SK-N-SH (cell line): Measurements from ENCODE around the gene IGF2BP3. TPM values are rescaled to one million over a fixed set of nuclear protein-coding genes. Genes with fewer than 3 reads are reported as not detected.

Source experiments
- CTCF ChIA-PET: fragments of 300-600, 350-600 bp; formaldehyde crosslinking; extraction: SDS; loops from one replicate; lab custom pipeline; 2021; lab: Yijun Ruan, JAX
- POLR2A ChIA-PET: fragments of 350-600 bp; sonication (Branson Sonifier 250); formaldehyde crosslinking; extraction: SDS; loops from one replicate; lab custom pipeline; 2020; ENCODE audit warnings: antibody characterized with exemption, inconsistent platforms; lab: Yijun Ruan, JAX
- DNase-seq: peaks from one replicate; pipeline ENCODE4 v3.0.0; 2012
- H2AFZ ChIP-seq: fragments of 200-600 bp; sonication (generic); 2 replicates; pipeline ENCODE4 v1.8.1; 2016; ENCODE audit warnings: antibody characterized with exemption, mild to moderate bottlenecking, low read depth
- H3F3A ChIP-seq: fragments of 200-600 bp; sonication (generic); replicated peaks from 2 replicates; pipeline ENCODE3; 2016; ENCODE audit warnings: antibody characterized with exemption, mild to moderate bottlenecking; ENCODE audit not compliant: insufficient read depth
- H3K27ac ChIP-seq, 2 experiments: fragments of 200-500 bp in 1 of 2; fragments of 200-600 bp in 1 of 2; sonication (Bioruptor generic) in 1 of 2; sonication (generic), shearing (Covaris generic) in 1 of 2; 2 replicates each; pipeline versions ENCODE4 v1.5.1 to v1.6.1; 2014 to 2016; ENCODE audit warnings: low read depth in 2 of 2, inconsistent platforms in 1 of 2, low read length in 1 of 2, mild to moderate bottlenecking in 1 of 2, mixed read lengths in 1 of 2
- H3K27me3 ChIP-seq: fragments of 200-600 bp; sonication (generic), shearing (Covaris generic); 2 replicates; pipeline ENCODE4 v1.6.1; 2016; ENCODE audit warnings: mixed run types; ENCODE audit not compliant: insufficient read depth
- H3K36me3 ChIP-seq, 2 experiments: fragments of 200-500 bp in 1 of 2; fragments of 200-600 bp in 1 of 2; sonication (Bioruptor generic) in 1 of 2; sonication (generic) in 1 of 2; replicated peaks in 1 of 2; 2 replicates each; pipeline versions ENCODE3 to v1.5.1; 2014 to 2016; ENCODE audit warnings: low read length in 1 of 2, mild to moderate bottlenecking in 1 of 2; ENCODE audit not compliant: insufficient read depth in 2 of 2, control insufficient read depth in 1 of 2
- H3K4me1 ChIP-seq, 2 experiments: fragments of 200-500 bp in 1 of 2; fragments of 200-600 bp in 1 of 2; sonication (Bioruptor generic) in 1 of 2; sonication (generic), shearing (Covaris generic) in 1 of 2; 2 replicates each; pipeline versions ENCODE4 v1.5.1 to v1.6.1; 2014 to 2016; ENCODE audit warnings: low read depth in 1 of 2, low read length in 1 of 2, mixed run types in 1 of 2; ENCODE audit not compliant: insufficient read depth in 2 of 2, control insufficient read depth in 1 of 2
- H3K4me2 ChIP-seq: fragments of 200-600 bp; sonication (generic), shearing (Covaris generic); 2 replicates; pipeline ENCODE4 v1.6.1; 2017; ENCODE audit warnings: mixed run types
- H3K4me3 ChIP-seq, 2 experiments: fragments of 200-500 bp in 1 of 2; fragments of 200-600 bp in 1 of 2; sonication (Bioruptor generic) in 1 of 2; sonication (generic), shearing (Covaris generic) in 1 of 2; 2 replicates each; pipeline versions ENCODE4 v1.5.1 to v1.8.1; 2014 to 2016; ENCODE audit warnings: low read depth in 2 of 2, inconsistent platforms in 1 of 2, low read length in 1 of 2, mild to moderate bottlenecking in 1 of 2, mixed read lengths in 1 of 2, moderate library complexity in 1 of 2
- H3K79me2 ChIP-seq: fragments of 200-600 bp; sonication (generic); 2 replicates; pipeline ENCODE4 v1.8.1; 2017; ENCODE audit warnings: mild to moderate bottlenecking; ENCODE audit not compliant: insufficient read depth
- H3K9ac ChIP-seq: fragments of 200-600 bp; sonication (generic); 2 replicates; pipeline ENCODE4 v1.6.1; 2017; ENCODE audit warnings: mixed run types
- H3K9me2 ChIP-seq: fragments of 200-600 bp; sonication (generic); 2 replicates; pipeline ENCODE4 v1.6.1; 2017; ENCODE audit warnings: mixed run types
- H3K9me3 ChIP-seq: fragments of 200-600 bp; sonication (generic); 2 replicates; pipeline ENCODE4 v1.6.1; 2017; ENCODE audit warnings: mixed run types, mild to moderate bottlenecking, moderate library complexity
- H4K20me1 ChIP-seq: fragments of 200-600 bp; sonication (generic); 2 replicates; pipeline ENCODE4 v1.6.1; 2017; ENCODE audit warnings: mild to moderate bottlenecking, mixed run types; ENCODE audit not compliant: insufficient read depth
- CHD2 ChIP-seq: fragments of 150-350 bp; IDR thresholded peaks from 2 replicates; pipeline ENCODE4 v1.6.1; 2018; ENCODE audit warnings: low read length; ENCODE audit not compliant: partially characterized antibody
- ELF1 ChIP-seq: IDR thresholded peaks from 2 replicates; pipeline ENCODE4 v1.4.0; 2012
- EP300 ChIP-seq, 2 experiments: IDR thresholded peaks; 2 replicates each; pipeline versions ENCODE4 v1.4.0 to v1.6.1; 2012; ENCODE audit warnings: borderline replicate concordance in 1 of 2, low read depth in 1 of 2, low read length in 1 of 2
- EZH2phosphoT487 ChIP-seq: fragments of 200-600 bp; sonication (generic); IDR thresholded peaks from 2 replicates; pipeline ENCODE4 v1.6.1; 2017; ENCODE audit warnings: low read depth, mixed run types, mild to moderate bottlenecking, antibody characterized with exemption, moderate library complexity, borderline replicate concordance
- FOSL2 ChIP-seq: IDR thresholded peaks from 2 replicates; pipeline ENCODE4 v1.4.0; 2012; ENCODE audit warnings: low read depth, mild to moderate bottlenecking, moderate library complexity, borderline replicate concordance
- FOXM1 ChIP-seq: IDR thresholded peaks from 2 replicates; pipeline ENCODE4 v1.4.0; 2012; ENCODE audit warnings: low read depth, mild to moderate bottlenecking
- JUND ChIP-seq: IDR thresholded peaks from 2 replicates; pipeline ENCODE4 v1.4.0; 2012
- MAX ChIP-seq: IDR thresholded peaks from 2 replicates; pipeline ENCODE4 v1.4.0; 2012; ENCODE audit warnings: low read depth
- MEF2A ChIP-seq: IDR thresholded peaks from 2 replicates; pipeline ENCODE4 v1.4.0; 2012; ENCODE audit warnings: low read depth, borderline replicate concordance
- NFIC ChIP-seq: IDR thresholded peaks from 2 replicates; pipeline ENCODE4 v1.4.0; 2012; ENCODE audit warnings: borderline replicate concordance
- POLR2AphosphoS5 ChIP-seq: IDR thresholded peaks from 2 replicates; pipeline ENCODE4 v1.6.1; 2012; ENCODE audit warnings: low read depth, low read length
- REST ChIP-seq: IDR thresholded peaks from 2 replicates; pipeline ENCODE4 v1.6.1; 2012; ENCODE audit warnings: mild to moderate bottlenecking, low read depth, low read length, moderate library complexity
- RFX5 ChIP-seq: IDR thresholded peaks from 2 replicates; pipeline ENCODE4 v1.6.1; 2012; ENCODE audit warnings: mild to moderate bottlenecking, improper control_type of control experiment, low read length
- RXRA ChIP-seq: IDR thresholded peaks from 2 replicates; pipeline ENCODE4 v1.4.0; 2012; ENCODE audit warnings: low read depth, mild to moderate bottlenecking, borderline replicate concordance
- SIN3A ChIP-seq: IDR thresholded peaks from 2 replicates; pipeline ENCODE4 v1.6.1; 2012; ENCODE audit warnings: low read depth, mild to moderate bottlenecking, low read length, moderate library complexity, borderline replicate concordance
- SMC3 ChIP-seq: IDR thresholded peaks from 2 replicates; pipeline ENCODE4 v1.6.1; 2012; ENCODE audit warnings: low read depth, low read length, improper control_type of control experiment
- TCF12 ChIP-seq: IDR thresholded peaks from 2 replicates; pipeline ENCODE4 v1.4.0; 2012
- TEAD4 ChIP-seq: IDR thresholded peaks from 2 replicates; pipeline ENCODE4 v1.4.0; 2012; ENCODE audit warnings: mild to moderate bottlenecking, borderline replicate concordance; ENCODE audit not compliant: insufficient read depth
- YY1 ChIP-seq: IDR thresholded peaks from 2 replicates; pipeline ENCODE4 v1.4.0; 2012; ENCODE audit warnings: low read depth, mild to moderate bottlenecking
- WGBS: methylation state at CpG from one replicate; pipeline ENCODE4 v1.1.6; 2017; ENCODE audit warnings: low lambda C conversion rate; 5-methylcytosine and 5-hydroxymethylcytosine counted together
- polyA plus RNA-seq, 3 experiments: library from polyadenylated mRNA; depleted of rRNA; stranded (reverse); fragments of >200 nt; gene quantifications; 2 replicates each; pipeline ENCODE4 v1.2.3, GENCODE V29; 2012
- TF ChIP-seq, protein P1 (sequence below): IDR thresholded peaks from 2 replicates; pipeline ENCODE4 v1.4.0; 2012; ENCODE audit warnings: low read depth, borderline replicate concordance
- TF ChIP-seq, protein P2 (sequence below): fragments of 150-350 bp; IDR thresholded peaks from 2 replicates; pipeline ENCODE4 v1.6.1; 2016; ENCODE audit warnings: mild to moderate bottlenecking, low read depth, low read length
- TF ChIP-seq, protein P3 (sequence below): IDR thresholded peaks from 2 replicates; pipeline ENCODE4 v1.4.0; 2012; ENCODE audit warnings: low read depth, borderline replicate concordance
- TF ChIP-seq, protein P4 (sequence below): IDR thresholded peaks from 2 replicates; pipeline ENCODE4; 2012

Gene IGF2BP3
- polyA plus RNA-seq, 1 of the 3 experiments (the other 2 are of a cell fraction): 34.4 TPM

GRCh38 chr7:23334482-23335056 is 135.7 kb downstream of the IGF2BP3 start:
- Histone ChIP-seq H3K27me3 (no peaks in the 10 kb centered on the region), H4K20me1 (peaks cover 5% of the 10 kb centered on the region; the same call in 1 of the 2 replicates), H3K4me2 (peak overlapping the region; percentile 65), H3K36me3 (peaks cover 42 to 64% of the 10 kb centered on the region in 2 experiments), H3K9ac (peak overlapping the region; percentile 59; the same call in 1 of the 2 replicates), H3F3A (peaks cover 58% of the 10 kb centered on the region), H3K9me3 (peaks cover 10% of the 10 kb centered on the region; the same call in 1 of the 2 replicates), H3K9me2 (no peaks in the 10 kb centered on the region), H3K27ac (peak overlapping the region; percentile 71 to 99), H3K79me2 (peaks cover 44% of the 10 kb centered on the region), H3K4me1 (peaks cover 8 to 33% of the 10 kb centered on the region in 2 experiments), H2AFZ (no peak overlapping the region), H3K4me3 (peak overlapping the region in 1 of 2 experiments; percentile 13; a peak in 1 of 4 replicates)
- ChIA-PET POLR2A (interaction anchor here (0.7 kb wide), 1 partner anchor 188 kb away, joined by 3 read pairs; no protein-coding TSS in a partner anchor), CTCF (interaction anchor here (1.5 to 1.6 kb wide), 2 partner anchors 62 to 212 kb away, joined by 4 to 7 read pairs; no protein-coding TSS in a partner anchor)
- DNase-seq: no peak
- 13% methylated on average over 5 of the region's 5 CpGs for WGBS
- peak; percentile 96 for TF ChIP-seq RXRA
- no peak for TF ChIP-seq EZH2phosphoT487
- no peak for TF ChIP-seq RFX5
- TF ChIP-seq, protein P1, sequence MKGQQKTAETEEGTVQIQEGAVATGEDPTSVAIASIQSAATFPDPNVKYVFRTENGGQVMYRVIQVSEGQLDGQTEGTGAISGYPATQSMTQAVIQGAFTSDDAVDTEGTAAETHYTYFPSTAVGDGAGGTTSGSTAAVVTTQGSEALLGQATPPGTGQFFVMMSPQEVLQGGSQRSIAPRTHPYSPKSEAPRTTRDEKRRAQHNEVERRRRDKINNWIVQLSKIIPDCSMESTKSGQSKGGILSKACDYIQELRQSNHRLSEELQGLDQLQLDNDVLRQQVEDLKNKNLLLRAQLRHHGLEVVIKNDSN: peak; percentile 26; the same call in 1 of the 2 replicates
- peak; percentile 79; the same call in 1 of the 2 replicates for TF ChIP-seq SIN3A
- peak in 1 of 2 experiments; percentile 99; a peak in 2 of 4 replicates for TF ChIP-seq EP300 (IDR thresholded peaks at IDR 0.05; ENCODE audit: borderline replicate concordance in 1 of 2, low read depth in 1 of 2, low read length in 1 of 2)
- peak; percentile 79; the same call in 1 of the 2 replicates for TF ChIP-seq POLR2AphosphoS5
- TF ChIP-seq TEAD4: peak; percentile 99
- TF ChIP-seq JUND: peak; percentile 98
- TF ChIP-seq CHD2: no peak
- peak; percentile 100 for TF ChIP-seq NFIC
- TF ChIP-seq, protein P2, sequence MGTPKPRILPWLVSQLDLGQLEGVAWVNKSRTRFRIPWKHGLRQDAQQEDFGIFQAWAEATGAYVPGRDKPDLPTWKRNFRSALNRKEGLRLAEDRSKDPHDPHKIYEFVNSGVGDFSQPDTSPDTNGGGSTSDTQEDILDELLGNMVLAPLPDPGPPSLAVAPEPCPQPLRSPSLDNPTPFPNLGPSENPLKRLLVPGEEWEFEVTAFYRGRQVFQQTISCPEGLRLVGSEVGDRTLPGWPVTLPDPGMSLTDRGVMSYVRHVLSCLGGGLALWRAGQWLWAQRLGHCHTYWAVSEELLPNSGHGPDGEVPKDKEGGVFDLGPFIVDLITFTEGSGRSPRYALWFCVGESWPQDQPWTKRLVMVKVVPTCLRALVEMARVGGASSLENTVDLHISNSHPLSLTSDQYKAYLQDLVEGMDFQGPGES: no peak
- peak; percentile 86 for TF ChIP-seq MAX
- TF ChIP-seq YY1: peak; percentile 35; the same call in 1 of the 2 replicates
- peak; percentile 47; the same call in 1 of the 2 replicates for TF ChIP-seq ELF1
- peak; percentile 98 for TF ChIP-seq FOSL2
- TF ChIP-seq SMC3: no peak
- peak; percentile 61; the same call in 1 of the 2 replicates for TF ChIP-seq REST
- TF ChIP-seq, protein P3, sequence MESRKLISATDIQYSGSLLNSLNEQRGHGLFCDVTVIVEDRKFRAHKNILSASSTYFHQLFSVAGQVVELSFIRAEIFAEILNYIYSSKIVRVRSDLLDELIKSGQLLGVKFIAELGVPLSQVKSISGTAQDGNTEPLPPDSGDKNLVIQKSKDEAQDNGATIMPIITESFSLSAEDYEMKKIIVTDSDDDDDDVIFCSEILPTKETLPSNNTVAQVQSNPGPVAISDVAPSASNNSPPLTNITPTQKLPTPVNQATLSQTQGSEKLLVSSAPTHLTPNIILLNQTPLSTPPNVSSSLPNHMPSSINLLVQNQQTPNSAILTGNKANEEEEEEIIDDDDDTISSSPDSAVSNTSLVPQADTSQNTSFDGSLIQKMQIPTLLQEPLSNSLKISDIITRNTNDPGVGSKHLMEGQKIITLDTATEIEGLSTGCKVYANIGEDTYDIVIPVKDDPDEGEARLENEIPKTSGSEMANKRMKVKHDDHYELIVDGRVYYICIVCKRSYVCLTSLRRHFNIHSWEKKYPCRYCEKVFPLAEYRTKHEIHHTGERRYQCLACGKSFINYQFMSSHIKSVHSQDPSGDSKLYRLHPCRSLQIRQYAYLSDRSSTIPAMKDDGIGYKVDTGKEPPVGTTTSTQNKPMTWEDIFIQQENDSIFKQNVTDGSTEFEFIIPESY: peak; percentile 89
- peak; percentile 98 for TF ChIP-seq TCF12
- peak; percentile 91 for TF ChIP-seq FOXM1
- peak; percentile 83; the same call in 1 of the 2 replicates for TF ChIP-seq MEF2A
- TF ChIP-seq, protein P4, sequence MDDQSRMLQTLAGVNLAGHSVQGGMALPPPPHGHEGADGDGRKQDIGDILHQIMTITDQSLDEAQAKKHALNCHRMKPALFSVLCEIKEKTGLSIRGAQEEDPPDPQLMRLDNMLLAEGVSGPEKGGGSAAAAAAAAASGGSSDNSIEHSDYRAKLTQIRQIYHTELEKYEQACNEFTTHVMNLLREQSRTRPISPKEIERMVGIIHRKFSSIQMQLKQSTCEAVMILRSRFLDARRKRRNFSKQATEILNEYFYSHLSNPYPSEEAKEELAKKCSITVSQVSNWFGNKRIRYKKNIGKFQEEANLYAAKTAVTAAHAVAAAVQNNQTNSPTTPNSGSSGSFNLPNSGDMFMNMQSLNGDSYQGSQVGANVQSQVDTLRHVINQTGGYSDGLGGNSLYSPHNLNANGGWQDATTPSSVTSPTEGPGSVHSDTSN: peak; percentile 97
